HG02973 (cell line): ENCODE data around the gene ACSF3.

ENCODE experiments used
- ATAC-seq: cut with Tn5 transposase; IDR thresholded peaks from one replicate; pipeline ENCODE4 v1.9.1; 2021; ENCODE audit warnings: moderate library complexity; ENCODE audit not compliant: unreplicated experiment

ACSF3 gene

DNA sequence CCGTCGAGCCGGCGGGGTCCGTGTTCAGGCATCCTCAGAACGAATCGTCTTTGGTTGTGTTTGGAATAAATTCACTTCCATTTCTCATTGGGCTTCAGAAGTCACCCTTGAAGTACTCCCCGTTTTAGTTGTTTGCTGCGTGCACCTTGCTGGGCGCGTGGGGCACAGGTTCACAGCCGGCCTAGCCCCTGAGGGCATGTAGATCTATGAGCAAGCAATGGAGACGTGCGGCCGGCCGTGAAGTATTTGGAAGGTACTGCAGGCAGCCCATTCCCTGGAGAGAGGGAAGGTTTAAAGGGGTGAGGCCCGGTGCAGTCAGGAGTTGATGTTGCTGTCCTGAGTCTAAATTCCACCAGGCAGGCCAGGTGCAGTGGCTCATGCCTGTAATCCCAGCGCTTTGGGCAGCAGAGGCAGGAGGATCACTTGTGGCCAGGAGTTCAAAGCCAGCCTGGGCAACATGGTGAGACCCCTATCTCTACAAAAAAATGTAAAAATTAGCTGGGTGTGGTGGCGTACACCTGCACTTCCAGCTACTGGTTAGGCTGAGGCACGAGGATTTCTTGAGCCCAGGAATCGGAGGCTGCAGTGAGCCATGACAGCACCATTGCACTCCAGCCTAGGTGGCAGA, 714 bp downstream of the ACSF3 start:
- no peak for ATAC-seq

DNA sequence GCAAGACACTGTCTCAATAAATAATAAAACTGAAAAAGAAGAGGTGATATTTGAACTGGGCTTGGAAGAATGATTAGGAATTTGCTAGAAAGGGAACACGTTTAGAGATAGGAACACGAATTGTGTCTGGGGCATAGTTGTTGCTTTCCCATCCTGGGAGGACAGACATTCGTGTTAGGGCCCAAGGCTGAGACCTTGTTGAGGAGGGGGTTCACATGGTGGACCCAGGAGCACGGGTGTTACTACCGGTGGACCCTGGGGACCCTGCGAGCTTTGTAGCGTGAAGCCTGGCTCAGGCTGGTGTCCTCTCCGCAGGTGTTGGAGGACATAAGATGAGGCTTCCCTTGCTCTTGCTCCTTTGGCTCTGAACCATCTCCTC, 1.2 kb downstream of the ACSF3 start:
- no peak for ATAC-seq

- no peak for ATAC-seq
Measured at GRCh38 chr16:89095491-89095951, 1.9 kb downstream of the ACSF3 start.

DNA sequence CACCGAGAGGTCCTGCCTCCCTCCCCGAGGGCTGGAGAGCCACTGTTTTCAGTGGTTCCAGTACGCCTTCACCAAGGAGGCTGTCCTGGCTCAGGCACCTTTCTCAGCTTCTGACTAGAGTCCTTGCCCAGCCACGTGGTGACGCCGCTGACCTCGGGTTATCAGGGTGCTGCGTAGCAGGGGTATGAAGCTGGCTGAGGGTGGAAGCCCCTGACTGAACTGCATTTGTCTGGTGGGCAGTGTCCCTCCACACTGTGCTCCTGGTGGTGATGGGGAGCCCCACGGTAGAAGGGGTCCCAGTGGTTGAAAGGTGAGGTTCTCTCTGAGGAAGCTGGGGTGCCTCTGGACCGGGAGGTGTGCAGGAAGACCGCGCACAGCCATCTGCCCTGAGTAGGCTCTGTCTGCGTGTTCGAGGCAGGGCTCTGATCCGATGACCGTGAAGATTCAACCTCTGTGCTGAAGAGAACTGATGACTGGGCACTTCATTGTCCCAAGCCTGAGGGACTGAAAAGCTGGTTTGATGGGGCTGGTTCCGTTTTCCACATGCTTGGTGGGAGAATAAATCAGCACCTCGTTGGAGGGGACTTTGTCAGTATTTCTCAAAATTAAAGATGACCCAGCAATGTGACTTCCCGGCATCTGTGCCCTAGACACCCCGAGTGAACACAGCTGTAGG, 2.5 kb downstream of the ACSF3 start:
- ATAC-seq = no peak

DNA sequence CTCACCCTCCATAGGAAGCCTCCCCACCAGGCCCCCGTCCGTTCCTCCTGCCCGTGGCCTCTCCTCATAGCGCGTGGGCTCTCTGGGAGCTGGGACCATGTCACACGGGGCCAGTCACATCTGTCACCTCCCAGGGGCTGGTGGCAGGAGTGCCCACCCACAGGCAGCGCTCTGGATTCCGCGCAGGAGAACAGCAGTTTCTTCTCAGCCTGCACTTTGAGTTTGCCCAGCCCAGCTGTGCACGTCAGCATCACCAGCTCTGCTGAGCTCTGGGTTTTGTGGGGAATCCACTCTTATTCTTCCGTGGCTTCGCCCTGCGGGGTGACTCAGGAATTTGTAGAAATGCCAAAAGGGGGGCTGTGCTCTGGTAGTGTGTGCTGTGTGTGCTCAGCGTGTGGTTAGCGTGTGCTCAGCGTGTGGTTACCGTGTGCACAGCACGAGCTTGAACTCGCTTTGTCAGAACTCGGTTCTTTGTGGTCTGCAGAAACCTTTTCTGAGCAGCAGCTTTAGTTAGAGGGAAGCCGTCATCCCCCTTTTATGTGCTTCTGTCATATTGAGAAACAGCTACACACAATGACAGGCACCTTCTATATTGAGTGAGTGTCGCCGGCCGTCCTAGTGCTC, 3.2 kb downstream of the ACSF3 start:
- ATAC-seq = no peak

- ATAC-seq = no peak
Measured at GRCh38 chr16:89097392-89097772, 3.7 kb downstream of the ACSF3 start.

DNA sequence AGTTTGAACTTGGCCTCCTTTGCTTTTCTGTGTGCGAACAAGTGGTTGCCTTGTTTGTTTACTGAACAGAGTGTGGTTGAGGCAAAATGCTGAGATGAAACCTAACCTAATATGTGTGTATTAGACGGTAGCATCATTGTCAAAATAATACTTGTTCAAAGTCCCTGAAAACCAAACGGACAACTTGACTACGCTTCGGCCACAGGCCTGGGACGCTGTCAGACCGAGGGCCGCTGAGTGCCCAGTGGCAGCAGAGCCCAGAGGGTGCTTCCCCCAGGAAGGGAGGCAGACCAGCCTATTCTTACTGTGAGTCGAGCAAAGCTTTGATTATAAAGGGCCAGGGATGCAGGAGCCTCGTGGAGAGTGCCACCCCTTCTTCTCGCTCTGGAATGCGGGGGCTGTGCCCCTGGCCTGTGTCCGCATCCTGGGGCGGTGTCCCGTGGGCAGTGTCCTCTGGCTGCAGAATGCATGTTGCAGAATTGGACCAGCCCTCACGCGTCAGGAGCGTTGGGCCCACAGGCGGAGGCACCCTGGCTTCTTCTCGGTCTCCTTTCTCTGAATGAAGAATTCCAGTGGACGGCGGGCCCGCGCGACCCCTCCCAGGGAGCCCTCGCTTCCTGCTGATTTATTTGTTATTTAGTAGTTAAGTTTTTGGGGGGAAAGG, 5.2 kb downstream of the ACSF3 start:
- ATAC-seq = no peak

GRCh38 chr16:89099905-89100304, 6.3 kb downstream of the ACSF3 start:
- no peak for ATAC-seq

GRCh38 chr16:89100601-89101302, 7.1 kb downstream of the ACSF3 start:
- ATAC-seq = no peak

DNA sequence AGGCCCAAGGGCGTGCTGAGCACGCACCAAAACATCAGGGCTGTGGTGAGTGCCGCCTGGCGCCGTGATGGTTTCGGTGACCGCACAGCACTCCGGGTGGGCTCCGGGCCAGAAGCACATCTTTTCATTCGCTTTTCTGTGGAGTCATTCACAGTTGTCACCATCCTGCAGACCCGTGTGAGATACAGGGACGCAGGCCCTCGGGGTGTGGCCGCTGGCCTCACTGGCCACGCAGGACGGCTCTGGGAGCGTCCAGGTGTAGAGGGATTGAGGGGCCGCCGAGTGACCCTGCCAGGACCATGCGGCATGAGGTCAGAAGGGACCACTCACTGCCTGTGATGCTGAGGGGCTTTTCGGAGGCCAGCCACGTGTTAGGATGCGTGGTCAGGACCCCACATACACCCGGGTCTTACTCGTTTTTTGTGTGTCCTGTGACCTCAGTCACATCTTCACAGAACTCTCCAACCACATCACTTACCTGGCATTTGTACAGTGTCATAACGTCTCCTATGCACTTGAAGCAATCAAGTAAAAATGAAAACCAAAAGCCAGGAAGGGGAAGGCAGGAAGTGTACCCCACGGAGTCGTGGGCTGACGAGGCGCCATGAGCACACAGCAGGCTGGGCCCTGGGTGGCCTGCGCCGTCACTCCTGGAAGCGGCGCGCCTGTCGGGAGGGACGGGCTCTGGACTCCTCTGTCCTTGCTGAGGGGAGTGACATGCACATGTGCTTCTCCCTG, 7.8 kb downstream of the ACSF3 start:
- ATAC-seq = no peak

DNA sequence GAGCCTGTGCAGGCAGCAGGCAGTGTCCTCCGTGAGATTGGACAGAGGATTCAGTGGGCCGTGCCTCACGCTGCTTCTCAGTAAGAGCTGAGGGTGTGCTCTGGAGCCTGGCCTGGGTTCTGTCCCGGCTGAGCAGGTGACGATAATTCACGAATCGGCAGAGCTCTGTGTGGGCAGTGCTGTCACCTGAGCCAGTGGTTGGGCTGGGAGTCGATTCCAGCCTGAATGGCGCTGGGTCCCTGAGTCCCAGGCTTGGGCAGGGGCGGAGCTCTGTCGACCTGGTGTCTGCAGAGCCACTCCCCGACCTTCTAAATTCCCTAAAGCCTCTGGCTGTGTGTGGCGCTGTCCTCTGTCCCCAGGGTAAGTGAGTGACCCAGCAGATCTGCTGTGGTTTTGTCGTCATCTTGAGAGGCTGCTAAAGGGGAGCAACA, 8.4 kb downstream of the ACSF3 start:
- ATAC-seq = no peak

GRCh38 chr16:89102481-89103073, 8.9 kb downstream of the ACSF3 start:
- no peak for ATAC-seq

DNA sequence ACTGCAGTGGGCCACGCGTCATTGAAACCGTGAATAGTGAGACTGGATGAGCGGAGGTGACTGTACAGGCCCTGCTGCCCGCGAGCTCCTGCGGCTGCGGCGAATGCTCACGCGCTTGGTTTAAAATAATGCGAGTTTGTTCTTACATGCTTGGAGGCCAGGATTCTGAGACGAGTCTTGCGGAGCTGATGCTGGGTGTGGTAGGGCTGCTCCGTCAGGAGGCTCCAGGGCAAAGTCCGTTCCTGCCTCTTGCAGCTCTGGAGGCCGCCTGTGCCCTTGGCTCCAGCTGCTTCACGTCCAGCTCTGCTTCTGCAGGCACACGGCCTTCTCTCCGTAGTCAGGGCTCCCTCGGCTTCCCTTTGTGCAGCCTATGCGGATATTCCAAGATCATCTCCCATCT, 9.5 kb downstream of the ACSF3 start:
- ATAC-seq = no peak

DNA sequence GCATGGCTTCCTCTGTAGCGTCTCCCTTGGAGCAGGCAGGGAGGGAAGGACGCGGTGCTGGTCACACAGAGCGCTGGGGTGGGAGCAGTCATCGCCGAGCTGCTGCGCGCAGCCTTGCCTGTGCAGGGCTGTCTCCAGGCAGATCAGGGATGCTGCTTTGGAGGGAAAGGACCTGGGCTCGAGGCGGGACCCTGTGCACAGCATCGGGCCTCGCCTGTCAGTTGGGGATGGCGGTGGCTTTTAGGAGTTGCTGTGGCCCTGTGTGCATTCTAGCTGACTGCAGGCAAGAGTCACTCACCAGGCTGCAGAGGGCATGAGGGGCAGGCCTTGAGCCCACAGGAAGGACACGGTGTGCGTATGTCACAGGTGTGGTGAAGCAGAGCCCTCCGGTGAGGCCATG, 10.1 kb downstream of the ACSF3 start:
- ATAC-seq = no peak

DNA sequence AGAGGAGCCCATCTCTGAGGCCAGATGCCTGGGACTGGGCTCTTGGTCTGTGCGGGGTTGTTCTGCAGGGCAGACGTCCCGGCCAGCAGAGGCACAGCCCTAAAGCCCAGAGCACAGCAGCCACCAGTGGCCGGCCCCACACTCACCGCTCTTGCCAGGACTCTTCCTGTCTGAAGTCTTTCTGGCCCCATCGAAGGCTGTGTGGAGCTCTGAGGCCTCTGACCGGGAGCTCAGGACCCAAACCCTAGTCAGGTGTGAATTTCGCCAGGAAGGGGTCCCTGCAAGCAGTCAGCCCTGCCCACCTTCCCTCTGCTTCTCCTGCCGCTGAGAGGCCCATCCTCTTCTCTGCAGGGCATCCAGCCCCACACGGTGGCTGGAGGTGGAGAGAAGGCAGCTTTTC, 10.7 kb downstream of the ACSF3 start:
- ATAC-seq = no peak

- ATAC-seq = no peak
Measured at GRCh38 chr16:89104930-89105571, 11.4 kb downstream of the ACSF3 start.

- no peak for ATAC-seq
Measured at GRCh38 chr16:89105599-89106151, 12.0 kb downstream of the ACSF3 start.

DNA sequence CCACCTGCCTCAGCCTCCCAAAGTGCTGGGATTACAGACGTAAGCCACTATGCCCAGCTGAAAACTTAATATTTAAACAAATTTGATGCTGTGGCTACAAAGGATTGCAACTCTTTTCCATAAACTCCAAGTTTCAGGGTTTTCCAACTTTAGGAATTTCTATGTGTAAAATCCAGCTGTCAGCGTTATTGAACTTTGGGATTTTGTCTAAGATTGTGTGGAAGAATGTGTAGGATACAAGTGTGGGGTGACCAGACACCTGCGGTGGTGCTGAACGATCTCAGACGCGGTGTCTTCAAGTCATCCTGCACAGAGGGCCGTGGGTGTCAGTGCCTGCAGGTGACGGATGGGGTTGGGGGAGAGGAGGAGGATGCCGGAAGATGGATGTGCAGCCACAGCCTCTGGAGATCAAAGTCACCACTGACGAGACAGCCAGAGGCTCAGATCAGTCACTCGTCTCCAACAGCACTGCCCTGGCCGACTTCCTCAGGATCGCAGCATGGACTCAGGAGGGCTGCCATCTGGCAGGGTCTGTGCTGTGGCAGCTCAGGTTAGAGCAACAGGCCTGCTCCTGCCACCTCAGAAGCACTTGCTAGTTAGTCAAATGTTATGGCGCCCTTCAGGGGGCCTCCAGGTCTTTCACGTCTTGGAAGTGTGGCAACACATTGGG, 13.0 kb downstream of the ACSF3 start:
- ATAC-seq = no peak

DNA sequence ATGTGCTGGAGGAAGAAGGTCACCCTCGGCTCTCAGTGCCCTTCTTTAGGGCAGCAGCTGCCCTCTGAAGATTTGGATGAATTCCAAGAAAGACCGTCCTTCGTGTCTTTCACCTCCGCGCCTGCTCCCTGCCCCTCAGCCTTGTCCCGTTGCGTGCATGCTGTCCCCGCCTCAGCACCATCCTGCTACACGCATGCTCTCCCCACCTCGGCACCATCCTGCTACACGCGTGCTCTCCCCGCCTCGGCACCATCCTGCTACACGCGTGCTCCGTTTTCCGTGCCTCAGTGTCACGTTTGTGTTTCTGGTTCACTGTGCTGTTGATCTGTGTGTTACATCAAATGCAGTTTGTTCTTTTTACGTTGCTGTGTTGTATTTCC, 13.5 kb downstream of the ACSF3 start:
- no peak for ATAC-seq
